ENCODE data around the gene ARHGEF17. TPM values are rescaled to one million over a fixed set of nuclear protein-coding genes. Genes with fewer than 3 reads are reported as not detected.

ARHGEF17 gene
- total RNA-seq, 1 experiment from 2014 or later, result not detected

DNA sequence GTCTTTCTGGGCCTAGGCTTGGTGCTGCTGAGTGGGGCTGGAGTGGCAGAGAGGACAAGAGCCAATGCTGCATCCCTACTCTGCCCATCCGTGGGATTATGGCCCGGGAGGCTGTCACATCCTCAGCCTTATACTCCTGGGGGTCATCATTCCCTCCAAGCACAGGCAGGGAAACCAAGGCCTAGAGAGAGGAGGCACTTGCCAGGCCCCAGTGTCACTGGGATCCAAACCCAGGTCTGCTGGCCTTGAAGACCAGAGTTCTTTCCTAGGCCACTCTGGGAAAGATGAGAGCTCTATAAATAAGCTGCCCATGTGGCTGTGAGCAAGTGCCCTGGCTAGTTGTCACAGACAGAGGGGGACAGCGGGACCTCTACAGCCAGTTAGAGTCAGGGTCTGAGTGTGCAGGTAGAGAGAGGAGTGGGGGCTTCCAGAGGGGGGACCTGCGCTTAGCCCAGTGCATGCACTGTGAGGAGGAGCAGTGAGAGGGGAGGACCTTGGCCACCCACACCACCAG, 72.9 kb downstream of the ARHGEF17 start:
- Histone ChIP-seq H3K4me2 (ENCODE audit: low read depth, low read length, poor library complexity, severe bottlenecking) (peak overlapping the region; percentile 72), H3K4me1 (ENCODE audit: low read length) (peaks cover 86% of the 10 kb centered on the region), H4K20me1 (ENCODE audit: insufficient read depth, low read depth, low read length) (peaks cover 47% of the 10 kb centered on the region), H3K4me3 (ENCODE audit: low read length) (peak overlapping the region; percentile 97; the same call in 1 of the 2 replicates), H3K9me3 (ENCODE audit: low read length) (no peaks in the 10 kb centered on the region), H3K27ac (ENCODE audit: low read length) (peak overlapping the region; percentile 97), H2AFZ (ENCODE audit: low read length) (no peak overlapping the region), H3K27me3 (ENCODE audit: low read length) (no peaks in the 10 kb centered on the region), H3K9ac (ENCODE audit: low read length) (peak overlapping the region; percentile 98), H3K9me2 (replicated peaks; ENCODE audit: insufficient read depth, low read length) (no peaks in the 10 kb centered on the region), H3K36me3 (ENCODE audit: insufficient read depth, low read length) (no peaks in the 10 kb centered on the region), H3K79me2 (ENCODE audit: low read length) (peaks cover 94% of the 10 kb centered on the region)
- peak; percentile 43 for DNase-seq

DNA sequence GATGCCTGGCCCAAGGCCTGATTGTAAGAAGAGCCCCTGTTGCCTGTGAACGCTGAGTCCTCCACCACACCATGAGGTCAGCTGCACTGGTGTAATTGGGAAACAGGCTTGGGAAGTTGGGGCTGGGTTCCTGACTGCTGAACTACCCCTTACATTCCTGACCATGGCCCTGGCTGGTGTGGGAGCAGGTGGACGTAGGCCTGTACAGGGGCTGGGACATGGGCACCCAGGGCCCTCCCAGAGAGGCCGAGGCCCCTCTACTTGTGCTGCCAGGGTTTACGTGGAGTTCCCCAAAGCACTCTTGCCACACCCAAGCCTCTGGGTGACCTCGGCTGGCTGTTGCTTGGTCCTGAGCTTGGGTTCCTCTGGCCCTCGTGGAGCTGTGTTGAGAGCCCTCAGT, 73.5 kb downstream of the ARHGEF17 start:
- no peaks in the 10 kb centered on the region for H3K9me2 ChIP-seq (replicated peaks; ENCODE audit: insufficient read depth, low read length)
- H3K27ac ChIP-seq (ENCODE audit: low read length), result peak overlapping the region; percentile 97
- H3K9me3 ChIP-seq (ENCODE audit: low read length), result no peaks in the 10 kb centered on the region
- H3K36me3 ChIP-seq (ENCODE audit: insufficient read depth, low read length), result no peaks in the 10 kb centered on the region
- H3K4me3 ChIP-seq (ENCODE audit: low read length), result peak overlapping the region; percentile 97; the same call in 1 of the 2 replicates
- no peaks in the 10 kb centered on the region for H3K27me3 ChIP-seq (ENCODE audit: low read length)
- H3K9ac ChIP-seq (ENCODE audit: low read length), result peak overlapping the region; percentile 98
- H3K4me1 ChIP-seq (ENCODE audit: low read length), result peaks cover 92% of the 10 kb centered on the region
- H3K4me2 ChIP-seq (ENCODE audit: low read depth, low read length, poor library complexity, severe bottlenecking), result peak overlapping the region; percentile 72
- H3K79me2 ChIP-seq (ENCODE audit: low read length), result peaks cover 97% of the 10 kb centered on the region
- DNase-seq, result no peak
- H4K20me1 ChIP-seq (ENCODE audit: insufficient read depth, low read depth, low read length), result peaks cover 47% of the 10 kb centered on the region
- no peak overlapping the region for H2AFZ ChIP-seq (ENCODE audit: low read length)

DNA sequence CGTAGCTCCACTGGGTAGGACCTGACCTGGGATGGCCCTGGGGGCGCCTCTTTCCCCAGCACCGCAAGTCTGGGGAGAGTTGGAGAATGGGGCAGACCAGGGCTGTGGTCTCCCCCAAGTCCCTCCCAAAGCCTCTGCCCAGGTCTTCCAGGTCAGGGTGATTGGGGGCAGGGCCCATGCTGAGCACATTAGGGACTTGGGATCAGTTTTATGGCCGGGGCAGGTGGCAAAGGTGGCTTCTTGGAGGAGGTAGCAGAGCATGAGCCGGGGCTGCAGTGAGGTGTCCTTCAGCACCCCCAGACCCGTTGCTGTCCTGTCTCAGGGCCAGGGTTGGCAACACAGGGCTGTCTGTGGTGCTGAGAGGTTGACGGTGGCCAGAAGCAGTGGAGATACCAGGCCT, 74.1 kb downstream of the ARHGEF17 start:
- peaks cover 43% of the 10 kb centered on the region; the same call in 1 of the 2 replicates for H4K20me1 ChIP-seq (ENCODE audit: insufficient read depth, low read depth, low read length)
- no peaks in the 10 kb centered on the region for H3K9me2 ChIP-seq (replicated peaks; ENCODE audit: insufficient read depth, low read length)
- DNase-seq, result no peak
- H3K4me1 ChIP-seq (ENCODE audit: low read length), result peaks cover 98% of the 10 kb centered on the region
- H2AFZ ChIP-seq (ENCODE audit: low read length), result no peak overlapping the region
- H3K4me3 ChIP-seq (ENCODE audit: low read length), result peak overlapping the region; percentile 97
- H3K36me3 ChIP-seq (ENCODE audit: insufficient read depth, low read length), result no peaks in the 10 kb centered on the region
- no peaks in the 10 kb centered on the region for H3K9me3 ChIP-seq (ENCODE audit: low read length)
- H3K4me2 ChIP-seq (ENCODE audit: low read depth, low read length, poor library complexity, severe bottlenecking), result peak overlapping the region; percentile 72
- peak overlapping the region; percentile 98 for H3K9ac ChIP-seq (ENCODE audit: low read length)
- H3K79me2 ChIP-seq (ENCODE audit: low read length), result peaks cover 96% of the 10 kb centered on the region
- peak overlapping the region; percentile 97 for H3K27ac ChIP-seq (ENCODE audit: low read length)
- H3K27me3 ChIP-seq (ENCODE audit: low read length), result no peaks in the 10 kb centered on the region

DNA sequence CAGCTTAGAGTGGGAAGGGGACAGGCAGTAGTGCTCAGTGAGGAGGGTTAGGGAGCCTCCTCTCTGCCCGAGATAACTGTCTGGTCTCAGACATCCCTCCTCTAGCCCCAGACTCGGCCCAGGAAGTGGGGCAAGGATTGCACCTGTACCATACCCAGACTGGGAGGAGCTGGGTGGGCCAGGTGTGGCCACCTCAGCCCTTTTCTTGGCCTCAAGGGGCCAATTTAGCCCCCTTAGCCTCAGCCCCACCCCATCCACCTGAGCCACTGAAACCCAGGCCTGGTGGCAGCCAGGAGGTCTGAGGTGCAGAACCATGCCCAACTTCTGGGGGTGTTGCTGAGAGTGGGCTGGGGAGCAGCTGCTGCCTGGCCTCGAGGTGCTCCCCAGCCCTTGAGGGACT, 74.7 kb downstream of the ARHGEF17 start:
- peaks cover 96% of the 10 kb centered on the region for H3K79me2 ChIP-seq (ENCODE audit: low read length)
- H3K36me3 ChIP-seq (ENCODE audit: insufficient read depth, low read length), result no peaks in the 10 kb centered on the region
- no peaks in the 10 kb centered on the region for H3K9me2 ChIP-seq (replicated peaks; ENCODE audit: insufficient read depth, low read length)
- peak overlapping the region; percentile 72 for H3K4me2 ChIP-seq (ENCODE audit: low read depth, low read length, poor library complexity, severe bottlenecking)
- H3K27me3 ChIP-seq (ENCODE audit: low read length), result no peaks in the 10 kb centered on the region
- peaks cover 100% of the 10 kb centered on the region for H3K4me1 ChIP-seq (ENCODE audit: low read length)
- H3K4me3 ChIP-seq (ENCODE audit: low read length), result peak overlapping the region; percentile 97
- H3K9ac ChIP-seq (ENCODE audit: low read length), result peak overlapping the region; percentile 98
- no peak overlapping the region for H2AFZ ChIP-seq (ENCODE audit: low read length)
- peak overlapping the region; percentile 97 for H3K27ac ChIP-seq (ENCODE audit: low read length)
- H3K9me3 ChIP-seq (ENCODE audit: low read length), result no peaks in the 10 kb centered on the region
- H4K20me1 ChIP-seq (ENCODE audit: insufficient read depth, low read depth, low read length), result peaks cover 40% of the 10 kb centered on the region; the same call in 1 of the 2 replicates
- DNase-seq, result no peak

DNA sequence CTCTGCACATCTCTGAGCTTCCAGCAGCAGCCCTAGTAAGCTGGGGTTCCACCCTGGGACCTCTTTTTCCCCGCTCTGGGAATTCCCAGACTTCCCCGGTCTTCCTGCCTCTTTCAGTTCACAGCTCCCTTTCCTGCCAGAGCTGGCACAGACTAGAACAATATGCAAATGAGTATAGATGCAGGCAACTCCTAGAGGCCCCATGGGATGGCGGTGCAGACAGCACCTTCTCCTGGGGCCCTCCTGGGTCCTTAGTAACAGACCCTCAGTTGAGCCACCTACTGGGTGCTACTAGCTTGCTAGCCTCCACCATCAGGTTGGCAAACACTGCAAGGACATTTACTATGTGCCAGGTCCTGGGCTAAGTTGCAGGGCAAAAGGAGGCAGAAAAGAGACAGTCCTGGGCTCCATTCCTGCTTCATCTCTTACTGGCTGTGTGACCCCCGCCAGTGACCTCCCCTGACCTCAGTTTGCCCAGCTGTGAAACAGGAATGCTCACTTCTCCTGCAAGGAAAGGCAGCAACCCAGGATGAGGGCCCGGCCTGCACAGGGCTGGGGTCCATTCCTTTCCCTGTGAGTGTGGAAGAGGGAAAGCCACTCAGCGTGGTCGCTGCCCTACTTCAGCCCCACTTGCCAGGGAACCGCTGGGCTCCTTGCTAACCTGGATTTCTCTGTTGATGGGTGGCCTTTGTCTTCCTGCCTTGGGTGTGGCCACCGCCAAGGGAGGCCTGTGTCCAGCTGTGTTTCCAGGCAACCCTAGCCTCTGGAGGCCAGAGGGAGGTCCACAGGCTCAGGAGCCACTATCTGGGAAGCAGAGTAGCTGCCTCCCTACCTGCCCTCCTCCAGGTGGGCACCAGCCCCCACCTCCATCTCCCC, 75.4 kb downstream of the ARHGEF17 start:
- Histone ChIP-seq H3K79me2 (ENCODE audit: low read length) (peaks cover 96% of the 10 kb centered on the region), H3K9me2 (replicated peaks; ENCODE audit: insufficient read depth, low read length) (no peaks in the 10 kb centered on the region), H3K9ac (ENCODE audit: low read length) (peak overlapping the region; percentile 98), H4K20me1 (ENCODE audit: insufficient read depth, low read depth, low read length) (peaks cover 32% of the 10 kb centered on the region; the same call in 1 of the 2 replicates), H3K9me3 (ENCODE audit: low read length) (no peaks in the 10 kb centered on the region), H3K4me2 (ENCODE audit: low read depth, low read length, poor library complexity, severe bottlenecking) (peak overlapping the region; percentile 72), H3K27ac (ENCODE audit: low read length) (peak overlapping the region; percentile 97), H3K4me3 (ENCODE audit: low read length) (peak overlapping the region; percentile 97), H3K27me3 (ENCODE audit: low read length) (no peaks in the 10 kb centered on the region), H3K4me1 (ENCODE audit: low read length) (peaks cover 100% of the 10 kb centered on the region), H2AFZ (ENCODE audit: low read length) (no peak overlapping the region), H3K36me3 (ENCODE audit: insufficient read depth, low read length) (no peaks in the 10 kb centered on the region)
- peak; percentile 76 for DNase-seq

DNA sequence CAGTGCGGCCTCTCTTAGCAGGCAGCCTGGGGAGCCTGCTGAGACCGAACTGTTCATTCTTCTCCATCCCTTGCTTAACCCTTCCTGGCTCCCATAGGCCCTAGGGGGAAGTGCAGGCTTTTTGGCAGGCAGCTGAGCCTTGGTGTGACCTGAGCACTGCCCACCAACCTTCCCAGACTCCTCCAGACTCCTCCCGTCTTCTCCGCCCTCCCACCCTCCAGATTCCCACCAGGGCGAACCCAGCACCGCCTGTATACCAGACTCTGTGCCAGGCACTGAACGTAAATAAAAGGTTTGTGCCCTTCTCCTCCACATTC, 76.0 kb downstream of the ARHGEF17 start:
- H3K4me3 ChIP-seq (ENCODE audit: low read length), result peak overlapping the region; percentile 97; the same call in 1 of the 2 replicates
- H3K27ac ChIP-seq (ENCODE audit: low read length), result peak overlapping the region; percentile 97
- H3K79me2 ChIP-seq (ENCODE audit: low read length), result peaks cover 96% of the 10 kb centered on the region

DNA sequence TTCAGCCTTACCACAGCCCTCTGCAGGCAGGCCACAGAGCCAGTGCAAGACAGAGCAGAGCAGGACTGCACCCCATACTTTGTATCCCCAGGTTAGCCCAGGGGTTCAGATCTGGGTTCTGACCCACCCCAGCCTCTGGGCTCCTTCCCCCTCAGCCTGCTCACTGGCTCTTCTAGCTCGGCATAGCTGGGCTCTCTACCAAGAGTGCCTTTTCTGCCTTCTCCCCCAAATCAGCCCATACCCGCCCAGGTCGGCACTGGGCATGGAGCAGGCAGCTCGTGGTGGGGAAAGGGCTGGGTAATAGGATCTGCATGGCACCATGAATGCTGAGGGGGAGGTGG, 76.4 kb downstream of the ARHGEF17 start:
- peaks cover 96% of the 10 kb centered on the region for H3K79me2 ChIP-seq (ENCODE audit: low read length)
- no peaks in the 10 kb centered on the region for H3K36me3 ChIP-seq (ENCODE audit: insufficient read depth, low read length)
- H2AFZ ChIP-seq (ENCODE audit: low read length), result no peak overlapping the region
- H3K4me1 ChIP-seq (ENCODE audit: low read length), result peaks cover 100% of the 10 kb centered on the region
- peak; percentile 66 for DNase-seq
- peaks cover 22% of the 10 kb centered on the region; the same call in 1 of the 2 replicates for H4K20me1 ChIP-seq (ENCODE audit: insufficient read depth, low read depth, low read length)
- peak overlapping the region; percentile 98 for H3K9ac ChIP-seq (ENCODE audit: low read length)
- peak overlapping the region; percentile 97 for H3K4me3 ChIP-seq (ENCODE audit: low read length)
- peak overlapping the region; percentile 72 for H3K4me2 ChIP-seq (ENCODE audit: low read depth, low read length, poor library complexity, severe bottlenecking)
- H3K27ac ChIP-seq (ENCODE audit: low read length), result peak overlapping the region; percentile 97
- no peaks in the 10 kb centered on the region for H3K27me3 ChIP-seq (ENCODE audit: low read length)
- no peaks in the 10 kb centered on the region for H3K9me2 ChIP-seq (replicated peaks; ENCODE audit: insufficient read depth, low read length)
- no peaks in the 10 kb centered on the region for H3K9me3 ChIP-seq (ENCODE audit: low read length)

More for the DNA sequence above, 76.0 kb downstream of the ARHGEF17 start:
- no peaks in the 10 kb centered on the region for H3K36me3 ChIP-seq (ENCODE audit: insufficient read depth, low read length)
- peak overlapping the region; percentile 72 for H3K4me2 ChIP-seq (ENCODE audit: low read depth, low read length, poor library complexity, severe bottlenecking)
- H3K4me1 ChIP-seq (ENCODE audit: low read length), result peaks cover 100% of the 10 kb centered on the region
- H3K9ac ChIP-seq (ENCODE audit: low read length), result peak overlapping the region; percentile 98
- no peaks in the 10 kb centered on the region for H3K9me3 ChIP-seq (ENCODE audit: low read length)
- no peak overlapping the region for H2AFZ ChIP-seq (ENCODE audit: low read length)
- peaks cover 26% of the 10 kb centered on the region; the same call in 1 of the 2 replicates for H4K20me1 ChIP-seq (ENCODE audit: insufficient read depth, low read depth, low read length)
- peak; percentile 51 for DNase-seq
- no peaks in the 10 kb centered on the region for H3K27me3 ChIP-seq (ENCODE audit: low read length)
- no peaks in the 10 kb centered on the region for H3K9me2 ChIP-seq (replicated peaks; ENCODE audit: insufficient read depth, low read length)
